HepG2 (cell line): ENCODE measurements around the gene LRTM2. TPM values are rescaled to one million over a fixed set of nuclear protein-coding genes. Genes with fewer than 3 reads are reported as not detected.
A peak's percentile ranks its signal among the peaks of the same experiment; 100 is the strongest.

Experiments used
- ADNP ChIP-seq: sonication (generic); formaldehyde crosslinking; IDR thresholded peaks from 2 replicates; pipeline ENCODE4 v1.4.0; 2020; ENCODE audit warnings: missing genetic modification reagents
- BHLHE40 ChIP-seq: IDR thresholded peaks from 2 replicates; pipeline ENCODE4 v1.6.1; 2011; ENCODE audit warnings: low read length, improper control_type of control experiment
- BRCA1 ChIP-seq: sonication (generic); formaldehyde crosslinking; IDR thresholded peaks from 2 replicates; pipeline ENCODE4 v1.4.0; 2020; ENCODE audit warnings: missing genetic modification reagents
- CENPT ChIP-seq: sonication (generic); formaldehyde crosslinking; IDR thresholded peaks from 2 replicates; pipeline ENCODE4 v1.8.0; 2022; ENCODE audit warnings: low read depth, mild to moderate bottlenecking, moderate library complexity, missing genetic modification reagents
- GABPB1 ChIP-seq: IDR thresholded peaks from 2 replicates; pipeline ENCODE4 v1.6.1; 2016; ENCODE audit warnings: mild to moderate bottlenecking, missing genetic modification reagents, moderate library complexity, missing compliant biosample characterization
- GATA4 ChIP-seq: sonication (generic); IDR thresholded peaks from 2 replicates; pipeline ENCODE4 v1.6.1; 2016; ENCODE audit warnings: antibody characterized with exemption, low read depth, borderline replicate concordance
- HIC2 ChIP-seq: sonication (generic); formaldehyde crosslinking; IDR thresholded peaks from 2 replicates; pipeline ENCODE4 v1.9.0; 2022; ENCODE audit warnings: low read depth, missing genetic modification reagents
- HNRNPLL ChIP-seq: fragments of 200-400 bp; formaldehyde crosslinking; IDR thresholded peaks from 2 replicates; pipeline ENCODE4 v1.6.1; 2017; ENCODE audit warnings: mild to moderate bottlenecking, low read depth, low read length; ENCODE audit not compliant: poor library complexity, severe bottlenecking
- KDM3A ChIP-seq: IDR thresholded peaks from 2 replicates; pipeline ENCODE4 v1.6.1; 2018; ENCODE audit warnings: low read depth, missing compliant biosample characterization
- MBD4 ChIP-seq: IDR thresholded peaks from 2 replicates; pipeline ENCODE4 v1.6.1; 2012; ENCODE audit warnings: low read length, inconsistent platforms, borderline replicate concordance
- NFE2 ChIP-seq: sonication (generic); formaldehyde crosslinking; IDR thresholded peaks from 2 replicates; pipeline ENCODE4 v1.4.0; 2020; ENCODE audit warnings: missing genetic modification reagents
- NFIB ChIP-seq: sonication (generic); formaldehyde crosslinking; IDR thresholded peaks from 2 replicates; pipeline ENCODE4 v1.9.0; 2021; ENCODE audit warnings: missing genetic modification reagents, mild to moderate bottlenecking, borderline replicate concordance
- SRF ChIP-seq: IDR thresholded peaks from 2 replicates; pipeline ENCODE4 v1.6.1; 2011; ENCODE audit warnings: mild to moderate bottlenecking, low read depth, low read length, moderate library complexity
- ZGPAT ChIP-seq: IDR thresholded peaks from 2 replicates; pipeline ENCODE4 v1.6.1; 2016; ENCODE audit warnings: mild to moderate bottlenecking
- ZNF136 ChIP-seq: sonication (generic); formaldehyde crosslinking; IDR thresholded peaks from 2 replicates; pipeline ENCODE4 v1.8.1; 2022; ENCODE audit warnings: low read depth, mild to moderate bottlenecking, moderate library complexity, missing genetic modification reagents
- ZNF441 ChIP-seq: sonication (generic); formaldehyde crosslinking; IDR thresholded peaks from 2 replicates; pipeline ENCODE4 v1.7.0; 2021; ENCODE audit warnings: missing genetic modification reagents, borderline replicate concordance
- ZNF446 ChIP-seq: sonication (generic); formaldehyde crosslinking; IDR thresholded peaks from 2 replicates; pipeline ENCODE4 v1.5.0; 2020; ENCODE audit warnings: mild to moderate bottlenecking, missing genetic modification reagents
- ZNF460 ChIP-seq: sonication (generic); formaldehyde crosslinking; IDR thresholded peaks from 2 replicates; pipeline ENCODE4 v1.5.1; 2020; ENCODE audit warnings: missing genetic modification reagents, mild to moderate bottlenecking, borderline replicate concordance
- ZNF672 ChIP-seq: sonication (generic); formaldehyde crosslinking; IDR thresholded peaks from 2 replicates; pipeline ENCODE4 v1.8.1; 2022; ENCODE audit warnings: missing genetic modification reagents
- ZNF740 ChIP-seq: sonication (generic); formaldehyde crosslinking; IDR thresholded peaks from 2 replicates; pipeline ENCODE4 v1.4.0; 2020; ENCODE audit warnings: missing genetic modification reagents
- ZNF816 ChIP-seq: sonication (generic); formaldehyde crosslinking; IDR thresholded peaks from 2 replicates; pipeline ENCODE4 v1.8.0; 2022; ENCODE audit warnings: missing genetic modification reagents, mild to moderate bottlenecking, borderline replicate concordance
- ZSCAN30 ChIP-seq: sonication (generic); formaldehyde crosslinking; IDR thresholded peaks from 2 replicates; pipeline ENCODE4 v1.5.0; 2020; ENCODE audit warnings: mild to moderate bottlenecking, missing genetic modification reagents
- ZSCAN31 ChIP-seq: sonication (generic); formaldehyde crosslinking; IDR thresholded peaks from 2 replicates; pipeline ENCODE4 v1.5.0; 2020; ENCODE audit warnings: low read depth, mild to moderate bottlenecking, missing genetic modification reagents
- ZUFSP ChIP-seq: sonication (generic); formaldehyde crosslinking; IDR thresholded peaks from 2 replicates; pipeline ENCODE4 v1.9.0; 2021; ENCODE audit warnings: missing genetic modification reagents, mild to moderate bottlenecking, borderline replicate concordance
- polyA plus RNA-seq, 8 experiments: library from polyadenylated mRNA; depleted of rRNA in 3 of 8; stranded (reverse) in 7 of 8; unstranded in 1 of 8; fragments of >200 nt; fragmentation: Illumina TruSeq in 4 of 8; extraction: Trizol in 4 of 8; gene quantifications; 2 replicates each; pipeline versions ENCODE4 v1.2.1 to v1.2.3, GENCODE V29; 2011 to 2016; ENCODE audit warnings: low read depth in 4 of 8, missing spikeins in 1 of 8, mixed read lengths in 1 of 8; ENCODE audit not compliant: insufficient read depth in 1 of 8
- total RNA-seq, 5 experiments: library from RNA; depleted of rRNA; stranded (reverse); fragments of >200 nt; fragmentation: Illumina TruSeq; extraction: Trizol; gene quantifications; 2 replicates each; pipeline ENCODE4 v1.2.3, GENCODE V29; 2016; ENCODE audit warnings: low read depth in 1 of 5
- TF ChIP-seq, protein P1 (sequence below): sonication (generic); formaldehyde crosslinking; IDR thresholded peaks from 2 replicates; pipeline ENCODE4 v1.8.1; 2023; ENCODE audit warnings: mild to moderate bottlenecking, inconsistent platforms, moderate library complexity, missing genetic modification reagents, borderline replicate concordance

Gene LRTM2
- total and polyA plus RNA-seq, 2 of the 13 experiments (the other 11 are each of a cell fraction or from before 2014, with no cell fraction given): 0.09 TPM; not detected in 1

DNA sequence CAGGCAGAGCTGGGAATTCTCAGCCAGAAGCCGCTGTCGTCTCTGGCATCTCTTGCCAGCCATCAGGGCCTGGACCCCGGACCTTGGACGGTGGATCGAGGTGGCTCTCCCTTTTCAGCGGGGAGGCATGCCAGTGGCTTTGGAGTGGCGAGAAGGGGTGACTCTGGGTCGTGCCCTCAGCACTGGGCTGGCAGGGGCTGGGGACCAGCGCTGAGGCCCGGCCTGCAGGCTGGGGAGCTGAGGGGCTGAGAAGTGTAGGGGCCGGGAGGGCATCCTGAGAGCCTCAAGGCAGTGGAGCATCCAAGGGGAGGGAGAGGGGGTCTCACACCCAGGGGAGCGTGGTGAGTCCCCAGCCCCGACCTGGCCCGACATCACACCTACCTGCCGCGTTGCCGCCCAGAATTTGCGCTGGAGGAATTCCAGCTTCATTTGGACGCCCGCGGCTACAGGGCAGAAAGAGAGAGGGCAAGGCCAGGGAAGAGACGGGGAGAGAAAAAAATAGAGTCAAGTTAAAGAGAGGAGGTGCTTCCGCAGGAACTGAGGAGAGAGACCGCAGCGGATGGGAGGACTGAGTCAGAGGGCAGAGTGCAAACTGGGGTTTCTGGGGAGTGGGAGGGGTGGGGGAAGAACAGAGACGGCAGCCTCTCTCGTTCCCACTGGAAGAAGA lies 9.0 kb upstream of the LRTM2 start (continued):
- TF ChIP-seq ZNF446 (CRISPR knock-in tag) (no peak), HIC2 (CRISPR knock-in tag) (peak; percentile 88), SRF (no peak), GABPB1 (peak; percentile 56), KDM3A (no peak), MBD4 (no peak), ADNP (CRISPR knock-in tag) (no peak), GATA4 (0 out of 2 replicates have a peak, but pooled peaks have one; percentile 53), ZNF816 (no peak), ZGPAT (CRISPR knock-in tag) (peak; percentile 58; the same call in 1 of the 2 replicates), ZSCAN30 (CRISPR knock-in tag) (no peak), BRCA1 (CRISPR knock-in tag) (no peak), ZNF441 (peak; percentile 61; the same call in 1 of the 2 replicates), ZUFSP (CRISPR knock-in tag) (no peak), NFE2 (CRISPR knock-in tag) (no peak), ZNF672 (CRISPR knock-in tag) (no peak), ZNF460 (CRISPR knock-in tag) (no peak), CENPT (CRISPR knock-in tag) (no peak), BHLHE40 (no peak), HNRNPLL (peak; percentile 31), ZNF740 (CRISPR knock-in tag) (no peak), NFIB (no peak), ZNF136 (CRISPR knock-in tag) (no peak), ZSCAN31 (CRISPR knock-in tag) (no peak)
- TF ChIP-seq, protein P1, sequence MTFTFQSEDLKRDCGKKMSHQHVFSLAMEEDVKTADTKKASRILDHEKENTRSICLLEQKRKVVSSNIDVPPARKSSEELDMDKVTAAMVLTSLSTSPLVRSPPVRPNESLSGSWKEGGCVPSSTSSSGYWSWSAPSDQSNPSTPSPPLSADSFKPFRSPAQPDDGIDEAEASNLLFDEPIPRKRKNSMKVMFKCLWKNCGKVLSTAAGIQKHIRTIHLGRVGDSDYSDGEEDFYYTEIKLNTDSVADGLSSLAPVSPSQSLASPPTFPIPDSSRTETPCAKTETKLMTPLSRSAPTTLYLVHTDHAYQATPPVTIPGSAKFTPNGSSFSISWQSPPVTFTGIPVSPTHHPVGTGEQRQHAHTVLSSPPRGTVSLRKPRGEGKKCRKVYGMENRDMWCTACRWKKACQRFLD (CRISPR knock-in tag): no peak
